Measurements from ENCODE around the gene ELF2. TPM values are rescaled to one million over a fixed set of nuclear protein-coding genes. Genes with fewer than 3 reads are reported as not detected.
A peak's percentile ranks its signal among the peaks of the same experiment; 100 is the strongest.
"Not testable (repeated sequence)": the region's sequence is repeated elsewhere in the genome, so short reads cannot be mapped to it uniquely, and the experiment has no call there.

The ELF2 gene
- total RNA-seq, 1 donor from 2014 or later: 43.2 TPM

GRCh38 chr4:139188648-139189416 lies 11.8 kb upstream of the ELF2 start:
- no peak for DNase-seq (ENCODE audit: low spot score)

- no peak for DNase-seq (ENCODE audit: low spot score)
These were observed 7.1 kb upstream of the ELF2 start for GRCh38 chr4:139184129-139184528.

- peak; percentile 99 for DNase-seq (ENCODE audit: low spot score)
These were observed 1.0 kb upstream of the ELF2 start for GRCh38 chr4:139177869-139178619.

- DNase-seq (ENCODE audit: low spot score): peak; percentile 95
These were observed 543 bp downstream of the ELF2 start for GRCh38 chr4:139176302-139177048.

GRCh38 chr4:139175646-139176301 lies 1.2 kb downstream of the ELF2 start:
- DNase-seq (ENCODE audit: low spot score): no peak

- DNase-seq (ENCODE audit: low spot score): no peak
These were observed 4.9 kb downstream of the ELF2 start for GRCh38 chr4:139171876-139172691.

- no peak for DNase-seq (ENCODE audit: low spot score)
These were observed 6.1 kb downstream of the ELF2 start for GRCh38 chr4:139170932-139171331.

- DNase-seq (ENCODE audit: low spot score): no peak
These were observed 9.1 kb downstream of the ELF2 start for GRCh38 chr4:139167774-139168444.

- DNase-seq (ENCODE audit: low spot score): no peak
These were observed 12.3 kb downstream of the ELF2 start for GRCh38 chr4:139164731-139165130.

- DNase-seq (ENCODE audit: low spot score): no peak
These were observed 13.2 kb downstream of the ELF2 start for GRCh38 chr4:139163806-139164206.

DNA sequence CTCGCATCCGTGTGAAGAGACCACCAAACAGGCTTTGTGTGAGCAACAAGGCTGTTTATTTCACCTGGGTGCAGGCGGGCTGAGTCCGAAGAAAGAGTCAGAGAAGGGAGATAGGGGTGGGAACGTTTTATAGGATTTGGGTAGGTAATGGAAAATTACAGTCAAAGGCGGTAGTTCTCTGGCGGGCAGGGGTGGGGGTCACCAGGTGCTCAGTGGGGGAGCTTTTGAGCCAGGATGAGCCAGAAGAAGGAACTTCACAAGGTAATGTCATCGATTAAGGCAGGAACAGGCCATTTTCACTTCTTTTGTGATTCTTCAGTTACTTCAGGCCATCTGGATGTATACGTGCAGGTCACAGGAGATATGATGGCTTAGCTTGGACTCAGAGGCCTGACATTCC lies 19.0 kb downstream of the ELF2 start:
- DNase-seq (ENCODE audit: low spot score): not testable (repeated sequence)

- DNase-seq (ENCODE audit: low spot score): no peak
These were observed 22.0 kb downstream of the ELF2 start for GRCh38 chr4:139154952-139155557.

- no peak for DNase-seq (ENCODE audit: low spot score)
These were observed 22.5 kb downstream of the ELF2 start for GRCh38 chr4:139154538-139154937.

DNA sequence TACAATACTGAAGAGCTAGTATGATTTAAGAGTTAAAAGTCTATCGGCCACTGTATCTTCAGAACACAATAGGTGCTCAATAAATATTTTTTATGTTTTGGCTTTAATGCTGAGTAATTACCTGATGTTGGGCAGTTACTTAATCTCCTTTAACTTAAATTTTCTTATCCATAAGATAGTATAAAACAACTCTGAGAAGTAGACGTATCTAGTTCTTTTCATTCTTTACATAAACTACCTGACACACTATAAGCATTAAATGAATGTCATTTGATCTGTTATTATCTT lies 22.9 kb downstream of the ELF2 start:
- DNase-seq (ENCODE audit: low spot score): no peak

GRCh38 chr4:139153411-139154133 lies 23.4 kb downstream of the ELF2 start:
- DNase-seq (ENCODE audit: low spot score): no peak

DNA sequence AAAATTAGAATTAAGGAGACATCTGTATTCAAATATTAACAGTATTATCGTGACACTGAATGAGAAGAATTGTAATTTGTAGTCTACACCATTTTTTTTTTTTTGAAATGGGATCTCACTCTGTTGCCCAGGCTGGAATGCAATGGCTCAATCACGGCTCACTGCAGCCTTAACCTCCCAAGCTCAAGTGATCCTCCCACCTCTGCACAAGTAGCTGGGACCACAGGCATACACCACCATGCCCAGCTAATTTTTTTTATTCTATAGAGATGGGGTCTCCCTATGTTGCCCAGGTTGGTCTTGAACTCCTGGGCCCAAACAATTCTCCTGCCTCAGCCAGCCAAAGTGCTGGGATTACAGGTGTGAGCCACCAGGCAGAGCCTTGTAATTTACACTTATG lies 24.8 kb downstream of the ELF2 start:
- no peak for DNase-seq (ENCODE audit: low spot score)

GRCh38 chr4:139146926-139147629 lies 29.9 kb downstream of the ELF2 start:
- no peak for DNase-seq (ENCODE audit: low spot score)

DNA sequence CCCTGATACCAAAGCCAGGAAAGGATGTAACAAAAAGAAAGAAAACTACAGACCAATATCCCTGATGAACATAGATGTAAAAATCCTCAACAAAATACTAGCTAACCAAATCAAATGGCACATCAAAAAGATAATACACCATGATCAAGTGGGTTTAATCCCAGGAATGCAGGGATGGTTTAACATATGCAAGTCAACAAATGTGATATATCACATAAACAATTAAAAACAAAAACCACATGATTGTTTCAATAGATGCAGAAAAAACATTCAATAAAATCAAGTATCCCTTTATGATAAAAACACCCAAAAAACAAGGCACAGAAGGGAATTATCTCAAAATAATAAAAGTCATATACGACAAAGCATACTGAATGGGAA lies 31.5 kb downstream of the ELF2 start:
- no peak for DNase-seq (ENCODE audit: low spot score)
